HepG2 (cell line): ENCODE results near the gene MARS1. TPM values are rescaled to one million over a fixed set of nuclear protein-coding genes. Genes with fewer than 3 reads are reported as not detected.

Experiments
- CC2D1A ChIP-seq: sonication (generic); formaldehyde crosslinking; IDR thresholded peaks from 2 replicates; pipeline ENCODE4 v1.8.1; 2023; ENCODE audit warnings: mild to moderate bottlenecking, missing genetic modification reagents
- CEBPZ ChIP-seq: IDR thresholded peaks from 2 replicates; pipeline ENCODE4 v1.6.1; 2012; ENCODE audit warnings: low read length, improper control_type of control experiment
- CERS6 ChIP-seq: sonication (generic); formaldehyde crosslinking; IDR thresholded peaks from 2 replicates; pipeline ENCODE4 v1.5.0; 2020; ENCODE audit warnings: missing genetic modification reagents
- GLMP ChIP-seq: sonication (generic); formaldehyde crosslinking; IDR thresholded peaks from 2 replicates; pipeline ENCODE4 v1.9.0; 2021; ENCODE audit warnings: missing genetic modification reagents, mild to moderate bottlenecking, borderline replicate concordance
- JARID2 ChIP-seq: sonication (generic); formaldehyde crosslinking; IDR thresholded peaks from 2 replicates; pipeline ENCODE4 v1.8.1; 2023; ENCODE audit warnings: missing genetic modification reagents, inconsistent platforms; ENCODE audit not compliant: insufficient replicate concordance
- MBNL3 ChIP-seq: fragments of 250-450 bp; sonication (Bioruptor Pico); conservative IDR thresholded peaks from 2 replicates; pipeline ENCODE4 v1.8.0; 2022; ENCODE audit warnings: mild to moderate bottlenecking, inconsistent platforms
- RERE ChIP-seq: IDR thresholded peaks from 2 replicates; pipeline ENCODE4 v1.6.1; 2016; ENCODE audit warnings: low read depth, missing genetic modification reagents, missing compliant biosample characterization
- RFXANK ChIP-seq: IDR thresholded peaks from 2 replicates; pipeline ENCODE4 v1.6.1; 2016
- SALL2 ChIP-seq: sonication (generic); formaldehyde crosslinking; IDR thresholded peaks from 2 replicates; pipeline ENCODE4 v1.8.1; 2023; ENCODE audit warnings: mild to moderate bottlenecking, missing genetic modification reagents, inconsistent platforms
- SIN3B ChIP-seq: fragments of 150-350 bp; IDR thresholded peaks from 2 replicates; pipeline ENCODE4 v1.6.1; 2014; ENCODE audit warnings: low read length
- SOX13 ChIP-seq, 3 experiments: fragments of 450-650 bp in 1 of 3; sonication (generic) in 1 of 3; formaldehyde crosslinking in 1 of 3; IDR thresholded peaks in 2 of 3; conservative IDR thresholded peaks in 1 of 3; 2 replicates each; pipeline versions ENCODE4 v1.5.0 to v1.6.1; 2016 to 2020; ENCODE audit warnings: antibody characterized with exemption in 1 of 3, mild to moderate bottlenecking in 1 of 3, missing compliant biosample characterization in 1 of 3, missing genetic modification reagents in 1 of 3, moderate library complexity in 1 of 3
- SOX6 ChIP-seq, 2 experiments: fragments of 450-650 bp in 1 of 2; sonication (generic) in 1 of 2; formaldehyde crosslinking in 1 of 2; IDR thresholded peaks; 2 replicates each; pipeline versions ENCODE4 v1.4.0 to v1.6.1; 2017 to 2020; ENCODE audit warnings: antibody characterized with exemption in 1 of 2, mild to moderate bottlenecking in 1 of 2, missing genetic modification reagents in 1 of 2
- TRIM22 ChIP-seq: fragments of 450-650 bp; IDR thresholded peaks from 2 replicates; pipeline ENCODE4 v1.6.1; 2017
- ZNF333 ChIP-seq: sonication (generic); formaldehyde crosslinking; IDR thresholded peaks from 2 replicates; pipeline ENCODE4 v1.4.0; 2020; ENCODE audit warnings: mild to moderate bottlenecking, missing genetic modification reagents, borderline replicate concordance
- ZSCAN21 ChIP-seq: sonication (generic); formaldehyde crosslinking; IDR thresholded peaks from 2 replicates; pipeline ENCODE4 v1.8.0; 2022; ENCODE audit warnings: mild to moderate bottlenecking, missing genetic modification reagents, moderate library complexity, borderline replicate concordance
- ZSCAN30 ChIP-seq: sonication (generic); formaldehyde crosslinking; IDR thresholded peaks from 2 replicates; pipeline ENCODE4 v1.5.0; 2020; ENCODE audit warnings: mild to moderate bottlenecking, missing genetic modification reagents
- polyA plus RNA-seq, 8 experiments: library from polyadenylated mRNA; depleted of rRNA in 3 of 8; stranded (reverse) in 7 of 8; unstranded in 1 of 8; fragments of >200 nt; fragmentation: Illumina TruSeq in 4 of 8; extraction: Trizol in 4 of 8; gene quantifications; 2 replicates each; pipeline versions ENCODE4 v1.2.1 to v1.2.3, GENCODE V29; 2011 to 2016; ENCODE audit warnings: low read depth in 4 of 8, missing spikeins in 1 of 8, mixed read lengths in 1 of 8; ENCODE audit not compliant: insufficient read depth in 1 of 8
- total RNA-seq, 5 experiments: library from RNA; depleted of rRNA; stranded (reverse); fragments of >200 nt; fragmentation: Illumina TruSeq; extraction: Trizol; gene quantifications; 2 replicates each; pipeline ENCODE4 v1.2.3, GENCODE V29; 2016; ENCODE audit warnings: low read depth in 1 of 5

MARS1 gene
- total and polyA plus RNA-seq, 2 of the 13 experiments (the other 11 are each of a cell fraction or from before 2014, with no cell fraction given), result 115 to 181 TPM

- TF ChIP-seq CEBPZ (no peak), SOX13 (IDR thresholded peaks at IDR 0.05) (no peak), SOX13 (CRISPR knock-in tag; conservative IDR thresholded peaks at IDR 0.05 in 1 of 2, IDR thresholded peaks at IDR 0.05 in 1 of 2) (no peak), TRIM22 (no peak), CERS6 (CRISPR knock-in tag) (no peak), RFXANK (CRISPR knock-in tag) (no peak), JARID2 (no peak), ZSCAN30 (CRISPR knock-in tag) (no peak), GLMP (CRISPR knock-in tag) (no peak), CC2D1A (CRISPR knock-in tag) (no peak), SIN3B (no peak), MBNL3 (CRISPR knock-in tag) (no peak), RERE (no peak), SOX6 (IDR thresholded peaks at IDR 0.05) (no peak), SOX6 (CRISPR knock-in tag; IDR thresholded peaks at IDR 0.05) (peak; percentile 57), SALL2 (CRISPR knock-in tag) (0 out of 2 replicates have a peak, but pooled peaks have one; percentile 25), ZSCAN21 (CRISPR knock-in tag) (no peak), ZNF333 (CRISPR knock-in tag) (no peak; the same call in 1 of the 2 replicates)
These were observed 28.7 kb upstream of the MARS1 start (continued) for GRCh38 chr12:57459055-57459749.
